Keratinocyte (primary cell): ENCODE results near the gene LRRC38. TPM values are rescaled to one million over a fixed set of nuclear protein-coding genes. Genes with fewer than 3 reads are reported as not detected.

Experiments used
- DNase-seq: peaks from one replicate; pipeline ENCODE4 v3.0.0-alpha.2; 2011; ENCODE audit warnings: low read depth, missing footprints, low spot score
- FAIRE-seq: peaks from 2 replicates; lab custom pipeline; 2011; peaks lifted over from hg19 to GRCh38; lab: Jason Lieb, UNC
- H2AFZ ChIP-seq: 2 replicates; pipeline ENCODE4 v1.6.0; 2012; ENCODE audit warnings: low read length, control low read depth, inconsistent platforms; ENCODE audit not compliant: control insufficient read depth
- H3K27ac ChIP-seq: 2 replicates; pipeline ENCODE4 v1.5.1; 2011; ENCODE audit warnings: low read length; ENCODE audit not compliant: control insufficient read depth, insufficient read depth
- H3K27me3 ChIP-seq: 3 replicates; pipeline ENCODE4 v1.6.0; 2011; ENCODE audit warnings: low read length; ENCODE audit not compliant: control insufficient read depth, insufficient read depth; ENCODE audit errors: extremely low read depth
- H3K36me3 ChIP-seq, 2 experiments: 2 replicates in 1 of 2; 3 replicates in 1 of 2; pipeline ENCODE4 v1.5.1; 2011; ENCODE audit warnings: low read length in 2 of 2, mild to moderate bottlenecking in 1 of 2; ENCODE audit not compliant: control insufficient read depth in 2 of 2, insufficient read depth in 2 of 2; ENCODE audit errors: extremely low read depth in 1 of 2
- H3K4me1 ChIP-seq: 3 replicates; pipeline ENCODE4 v1.5.1; 2011; ENCODE audit warnings: low read length; ENCODE audit not compliant: control insufficient read depth, insufficient read depth; ENCODE audit errors: extremely low read depth
- H3K4me2 ChIP-seq: 3 replicates; pipeline ENCODE4 v1.6.0; 2011; ENCODE audit warnings: low read depth, low read length; ENCODE audit not compliant: control insufficient read depth, insufficient read depth; ENCODE audit errors: extremely low read depth
- H3K4me3 ChIP-seq, 3 experiments: fragments of 200-600 bp in 1 of 3; sonication (generic) in 1 of 3; 2 replicates in 2 of 3; 3 replicates in 1 of 3; pipeline ENCODE4 v1.5.1; 2011 to 2016; ENCODE audit warnings: low read length in 3 of 3, mild to moderate bottlenecking in 3 of 3, control low read depth in 2 of 3, inconsistent platforms in 1 of 3, low read depth in 1 of 3, mixed read lengths in 1 of 3, mixed run types in 1 of 3, moderate library complexity in 1 of 3; ENCODE audit not compliant: control insufficient read depth in 2 of 3, insufficient read depth in 2 of 3; ENCODE audit errors: extremely low read depth in 1 of 3
- H3K79me2 ChIP-seq: 2 replicates; pipeline ENCODE4 v1.6.0; 2012; ENCODE audit warnings: low read length; ENCODE audit not compliant: control insufficient read depth, insufficient read depth
- H3K9ac ChIP-seq: 3 replicates; pipeline ENCODE4 v1.6.0; 2011; ENCODE audit warnings: low read length; ENCODE audit not compliant: control insufficient read depth, insufficient read depth; ENCODE audit errors: extremely low read depth
- H3K9me1 ChIP-seq: 3 replicates; pipeline ENCODE4 v1.6.0; 2011; ENCODE audit warnings: low read length; ENCODE audit not compliant: control insufficient read depth, insufficient read depth; ENCODE audit errors: extremely low read depth
- H3K9me3 ChIP-seq: 2 replicates; pipeline ENCODE4 v1.5.1; 2012; ENCODE audit warnings: low read depth, low read length; ENCODE audit not compliant: control insufficient read depth
- H4K20me1 ChIP-seq: 3 replicates; pipeline ENCODE4 v1.6.0; 2011; ENCODE audit warnings: low read length; ENCODE audit not compliant: control insufficient read depth, insufficient read depth; ENCODE audit errors: extremely low read depth
- EZH2 ChIP-seq: IDR thresholded peaks from one replicate; pipeline ENCODE4 v1.6.1; 2012; ENCODE audit warnings: inconsistent platforms, mild to moderate bottlenecking, low read length, moderate library complexity
- dilution Hi-C: fragments of 300-500 bp; cut with MboI; formaldehyde crosslinking; loops from one replicate; pipeline ENCODE4 v1.7.0; 2020; ENCODE audit warnings: low sequenced_read_pairs; ENCODE audit not compliant: extremely low pct_ligation_motif_present
- polyA plus RNA-seq, 5 experiments: library from polyadenylated mRNA; depleted of rRNA in 3 of 5; stranded (reverse) in 3 of 5; stranded (forward) in 1 of 5; unstranded in 1 of 5; fragments of >200 nt; gene quantifications; 1 replicate in 1 of 5; 2 replicates in 3 of 5; 3 replicates in 1 of 5; pipeline versions ENCODE4 v1.2.1 to v1.2.3, GENCODE V29; 2011 to 2012; ENCODE audit warnings: missing spikeins in 2 of 5, low read depth in 1 of 5, low replicate concordance in 1 of 5
- TF ChIP-seq, protein P1 (sequence below), 3 experiments: IDR thresholded peaks in 1 of 3; conservative IDR thresholded peaks in 1 of 3; optimal IDR thresholded peaks in 1 of 3; 2 replicates in 2 of 3; 3 replicates in 1 of 3; pipeline versions ENCODE3 to v1.5.1; 2011; ENCODE audit warnings: low read length in 3 of 3, mild to moderate bottlenecking in 3 of 3, moderate library complexity in 2 of 3, control low read depth in 1 of 3, inconsistent platforms in 1 of 3; ENCODE audit not compliant: insufficient read depth in 2 of 3; ENCODE audit errors: extremely low read depth in 1 of 3

Gene LRRC38
- polyA plus RNA-seq, 1 donor (not counting 4 experiments of a cell fraction or from before 2014, with no cell fraction given) = not detected

DNA sequence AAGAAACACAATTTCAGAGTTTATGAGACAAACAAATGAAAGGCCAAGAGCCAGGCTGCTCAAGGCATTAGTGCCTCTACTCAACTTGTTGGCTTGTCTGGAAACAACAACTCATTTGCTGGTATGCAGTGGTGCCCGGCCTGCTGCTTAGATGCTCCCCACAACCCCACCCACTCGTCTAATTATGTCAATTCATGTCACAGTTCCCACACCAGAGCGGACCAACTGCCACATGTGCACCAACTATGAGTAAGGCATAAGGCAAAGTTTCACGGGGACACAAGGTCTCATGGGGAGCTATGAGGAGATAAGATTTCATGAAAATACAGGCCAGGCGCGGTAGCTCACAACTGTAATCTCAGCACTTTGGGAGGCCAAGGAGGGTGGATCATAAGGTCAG is 34.5 kb upstream of the LRRC38 start:
- dilution Hi-C loops = no loop called here

DNA sequence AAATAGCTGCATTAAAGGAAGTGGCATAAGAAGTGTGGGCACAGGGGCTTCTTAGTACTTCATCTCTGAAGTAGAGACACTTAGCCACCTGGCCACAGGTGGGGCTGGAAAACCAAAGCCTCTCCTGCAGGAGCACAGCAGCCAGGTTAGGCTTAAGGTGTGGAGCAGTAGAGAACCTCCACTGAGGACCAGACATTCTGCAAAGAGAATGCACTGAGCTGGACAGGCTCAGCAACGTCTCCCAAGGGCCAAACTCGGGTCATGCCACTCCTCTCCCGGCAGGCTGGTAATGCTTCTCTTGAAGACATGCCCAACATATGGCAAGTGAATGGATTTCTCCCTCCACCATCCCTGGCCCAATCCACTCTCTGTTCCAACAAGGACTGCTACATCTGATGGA is 33.0 kb upstream of the LRRC38 start:
- Histone ChIP-seq H3K36me3 (no peaks in the 10 kb centered on the region), H3K27me3 (no peaks in the 10 kb centered on the region), H3K9me1 (no peaks in the 10 kb centered on the region), H3K4me3 (no peak overlapping the region), H3K9me3 (no peaks in the 10 kb centered on the region), H3K4me2 (no peak overlapping the region), H3K9ac (no peak overlapping the region), H3K27ac (no peak overlapping the region), H3K4me1 (no peaks in the 10 kb centered on the region), H2AFZ (no peak overlapping the region), H3K79me2 (no peaks in the 10 kb centered on the region), H4K20me1 (no peaks in the 10 kb centered on the region)
- DNase-seq = no peak
- no peak for FAIRE-seq
- TF ChIP-seq, protein P1, sequence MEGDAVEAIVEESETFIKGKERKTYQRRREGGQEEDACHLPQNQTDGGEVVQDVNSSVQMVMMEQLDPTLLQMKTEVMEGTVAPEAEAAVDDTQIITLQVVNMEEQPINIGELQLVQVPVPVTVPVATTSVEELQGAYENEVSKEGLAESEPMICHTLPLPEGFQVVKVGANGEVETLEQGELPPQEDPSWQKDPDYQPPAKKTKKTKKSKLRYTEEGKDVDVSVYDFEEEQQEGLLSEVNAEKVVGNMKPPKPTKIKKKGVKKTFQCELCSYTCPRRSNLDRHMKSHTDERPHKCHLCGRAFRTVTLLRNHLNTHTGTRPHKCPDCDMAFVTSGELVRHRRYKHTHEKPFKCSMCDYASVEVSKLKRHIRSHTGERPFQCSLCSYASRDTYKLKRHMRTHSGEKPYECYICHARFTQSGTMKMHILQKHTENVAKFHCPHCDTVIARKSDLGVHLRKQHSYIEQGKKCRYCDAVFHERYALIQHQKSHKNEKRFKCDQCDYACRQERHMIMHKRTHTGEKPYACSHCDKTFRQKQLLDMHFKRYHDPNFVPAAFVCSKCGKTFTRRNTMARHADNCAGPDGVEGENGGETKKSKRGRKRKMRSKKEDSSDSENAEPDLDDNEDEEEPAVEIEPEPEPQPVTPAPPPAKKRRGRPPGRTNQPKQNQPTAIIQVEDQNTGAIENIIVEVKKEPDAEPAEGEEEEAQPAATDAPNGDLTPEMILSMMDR (optimal IDR thresholded peaks at IDR 0.05 in 1 of 3, IDR thresholded peaks at IDR 0.05 in 1 of 3, conservative IDR thresholded peaks at IDR 0.05 in 1 of 3; ENCODE audit: extremely low read depth in 1 of 3, insufficient read depth in 2 of 3, low read length in 3 of 3) = no peak
- no peak for TF ChIP-seq EZH2
- dilution Hi-C loops = no loop called here

More for the DNA sequence above, 34.5 kb upstream of the LRRC38 start:
- no peak overlapping the region for H3K27ac ChIP-seq
- H3K9me3 ChIP-seq = no peaks in the 10 kb centered on the region
- no peak overlapping the region for H2AFZ ChIP-seq
- no peak for TF ChIP-seq EZH2
- TF ChIP-seq, protein P1 (optimal IDR thresholded peaks at IDR 0.05 in 1 of 3, IDR thresholded peaks at IDR 0.05 in 1 of 3, conservative IDR thresholded peaks at IDR 0.05 in 1 of 3; ENCODE audit: extremely low read depth in 1 of 3, insufficient read depth in 2 of 3, low read length in 3 of 3) = no peak
- DNase-seq = no peak
- H3K36me3 ChIP-seq = no peaks in the 10 kb centered on the region
- no peaks in the 10 kb centered on the region for H3K9me1 ChIP-seq
- H3K4me2 ChIP-seq = no peak overlapping the region
- FAIRE-seq = no peak
- no peaks in the 10 kb centered on the region for H4K20me1 ChIP-seq
- no peaks in the 10 kb centered on the region for H3K79me2 ChIP-seq
- H3K4me3 ChIP-seq = no peak overlapping the region
- no peak overlapping the region for H3K9ac ChIP-seq
- no peaks in the 10 kb centered on the region for H3K27me3 ChIP-seq
- no peaks in the 10 kb centered on the region for H3K4me1 ChIP-seq
